Erythroblast (primary cell): ENCODE measurements around the gene ACSL4.

ENCODE experiments used
- GATA1 ChIP-seq: IDR thresholded peaks from 2 replicates; pipeline ENCODE4 v1.6.1; 2011; ENCODE audit warnings: low read depth, mild to moderate bottlenecking, control low read depth, low read length, moderate library complexity
- POLR2A ChIP-seq: IDR thresholded peaks from 2 replicates; pipeline ENCODE4 v1.6.1; 2011; ENCODE audit warnings: mild to moderate bottlenecking, low read length

GRCh38 chrX:109601486-109601885 is 131.6 kb downstream of the ACSL4 start:
- TF ChIP-seq POLR2A (no peak), GATA1 (no peak)
